ENCODE measurements around the gene HPSE2. TPM values are rescaled to one million over a fixed set of nuclear protein-coding genes. Genes with fewer than 3 reads are reported as not detected.

Gene HPSE2
- total RNA-seq, 2 donors from 2014 or later: 0.34 TPM; not detected in 1

DNA sequence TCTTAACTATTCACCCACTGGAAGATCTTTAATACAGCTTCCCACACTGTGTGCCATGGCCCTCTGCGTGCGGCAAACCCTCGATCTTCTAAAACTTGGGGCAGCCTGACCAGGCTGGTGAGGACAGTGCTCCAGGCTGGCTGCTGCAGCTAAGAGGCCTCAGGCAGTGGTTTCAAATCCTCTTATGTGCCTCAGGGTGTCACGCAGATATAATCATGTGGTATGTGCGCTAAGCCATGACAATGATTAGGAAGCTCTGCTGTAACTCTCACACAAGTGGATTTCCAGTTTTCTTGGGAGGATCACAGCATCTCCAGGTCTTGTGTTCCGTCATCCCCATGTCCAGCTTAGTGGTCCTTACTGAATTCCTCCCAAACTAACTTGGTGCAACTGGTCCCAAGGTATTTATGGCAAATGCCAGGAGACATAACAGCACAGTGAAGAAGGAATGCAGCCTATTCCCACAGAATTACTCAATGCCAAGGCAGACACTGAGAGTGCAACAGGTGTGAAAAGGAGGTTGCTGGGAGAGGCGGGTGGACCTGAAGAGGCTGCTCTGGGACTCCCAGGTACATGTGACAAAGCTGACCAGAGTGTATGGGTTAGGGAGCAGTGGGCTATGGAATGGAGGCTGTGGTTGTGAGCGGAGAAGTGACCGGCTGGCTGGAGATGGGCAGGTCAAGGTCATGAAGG lies 791.2 kb downstream of the HPSE2 start:
- ATAC-seq: no peak
- H3K9me3 ChIP-seq (ENCODE audit: control insufficient read depth, low read length, poor library complexity, severe bottlenecking): no peaks in the 10 kb centered on the region
- no peaks in the 10 kb centered on the region for H3K27me3 Mint-ChIP-seq
- H3K4me1 Mint-ChIP-seq: peaks cover 35% of the 10 kb centered on the region
- DNase-seq: no peak
- peak overlapping the region; percentile 91 for H3K27ac Mint-ChIP-seq
- peaks cover 14% of the 10 kb centered on the region for H3K36me3 Mint-ChIP-seq (ENCODE audit: low read depth)
- H3K4me3 Mint-ChIP-seq: peak overlapping the region; percentile 91

GRCh38 chr10:98438715-98439114 lies 796.9 kb downstream of the HPSE2 start:
- H3K4me3 Mint-ChIP-seq: no peak overlapping the region
- H3K9me3 ChIP-seq (ENCODE audit: control insufficient read depth, low read length, poor library complexity, severe bottlenecking): no peaks in the 10 kb centered on the region
- H3K4me1 Mint-ChIP-seq: peaks cover 35% of the 10 kb centered on the region
- H3K36me3 Mint-ChIP-seq (ENCODE audit: low read depth): peaks cover 24% of the 10 kb centered on the region
- no peaks in the 10 kb centered on the region for H3K27me3 Mint-ChIP-seq
- DNase-seq (no peak), ATAC-seq (no peak)
- peak overlapping the region; percentile 22 for H3K27ac Mint-ChIP-seq

DNA sequence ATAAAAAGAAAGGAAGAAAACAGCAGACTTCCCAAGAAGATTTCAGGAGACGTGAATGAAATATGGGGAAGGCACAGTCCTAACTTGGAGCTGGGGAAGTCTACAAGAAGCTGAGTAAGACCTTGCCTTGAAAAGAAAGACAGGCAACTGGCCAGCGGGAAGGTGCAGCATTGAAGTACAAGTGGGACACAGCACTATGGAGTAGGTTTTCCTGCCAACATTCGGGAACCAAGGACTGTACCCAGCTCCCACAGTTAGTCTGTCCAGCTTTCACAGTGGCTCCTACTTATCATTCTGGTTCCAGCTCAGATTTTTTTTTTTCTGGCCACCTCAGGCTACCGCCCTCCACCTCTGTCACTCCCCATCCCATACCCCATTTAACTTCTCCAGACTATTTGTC lies 798.9 kb downstream of the HPSE2 start:
- Mint-ChIP-seq H3K36me3 (ENCODE audit: low read depth) (peaks cover 23% of the 10 kb centered on the region), H3K4me3 (no peak overlapping the region), H3K27ac (no peak overlapping the region), H3K27me3 (no peaks in the 10 kb centered on the region), H3K4me1 (peaks cover 18% of the 10 kb centered on the region)
- H3K9me3 ChIP-seq (ENCODE audit: control insufficient read depth, low read length, poor library complexity, severe bottlenecking): no peaks in the 10 kb centered on the region
- ATAC-seq (no peak), DNase-seq (no peak)

DNA sequence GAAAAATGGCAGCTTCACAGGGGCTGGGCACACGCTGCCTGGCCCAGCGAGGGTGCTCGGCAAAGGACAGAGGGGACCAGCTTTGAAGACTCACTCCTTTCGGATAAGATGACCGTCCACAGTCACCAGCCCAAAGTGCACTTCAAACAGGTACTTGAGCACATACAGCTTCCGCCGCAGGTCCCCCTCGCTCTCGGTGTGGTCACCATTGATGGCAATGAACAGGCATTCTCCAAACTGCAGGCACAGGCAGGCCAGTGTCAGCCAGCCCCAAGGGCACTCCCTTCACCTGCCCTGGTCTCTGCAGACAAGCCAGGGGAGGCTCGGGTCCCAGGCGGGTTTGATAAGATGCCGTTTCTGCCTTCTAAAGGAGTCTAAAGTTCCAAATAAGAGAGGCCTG lies 800.5 kb downstream of the HPSE2 start:
- Mint-ChIP-seq H3K27ac (no peak overlapping the region), H3K27me3 (no peaks in the 10 kb centered on the region), H3K4me3 (no peak overlapping the region), H3K4me1 (peaks cover 14% of the 10 kb centered on the region), H3K36me3 (ENCODE audit: low read depth) (peaks cover 29% of the 10 kb centered on the region)
- no peaks in the 10 kb centered on the region for H3K9me3 ChIP-seq (ENCODE audit: control insufficient read depth, low read length, poor library complexity, severe bottlenecking)
- ATAC-seq: no peak
- no peak for DNase-seq

GRCh38 chr10:98433881-98434732 lies 801.5 kb downstream of the HPSE2 start:
- H3K9me3 ChIP-seq (ENCODE audit: control insufficient read depth, low read length, poor library complexity, severe bottlenecking): no peaks in the 10 kb centered on the region
- Mint-ChIP-seq H3K4me3 (no peak overlapping the region), H3K27ac (no peak overlapping the region), H3K27me3 (no peaks in the 10 kb centered on the region), H3K36me3 (ENCODE audit: low read depth) (peaks cover 26% of the 10 kb centered on the region), H3K4me1 (peaks cover 12% of the 10 kb centered on the region)
- ATAC-seq (no peak), DNase-seq (no peak)

DNA sequence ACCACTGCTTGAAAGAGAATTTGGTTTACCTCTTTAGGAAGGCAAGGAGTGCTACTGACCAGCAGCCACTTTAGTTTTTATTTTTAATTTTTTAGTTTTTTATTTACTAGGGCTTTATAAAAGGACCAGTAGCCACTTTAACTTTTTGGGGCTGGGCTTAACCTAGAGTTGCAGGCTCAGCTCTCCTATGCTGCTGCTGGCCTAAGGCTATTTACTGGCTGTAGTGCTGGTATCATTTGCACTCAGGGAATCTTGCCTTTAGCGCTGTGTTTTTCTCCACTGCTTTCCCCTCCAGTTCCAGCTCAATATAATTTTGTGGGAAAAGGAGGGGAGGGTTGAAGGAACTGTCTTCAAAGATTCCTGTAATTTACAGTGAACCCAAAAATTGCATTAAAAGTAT lies 802.3 kb downstream of the HPSE2 start:
- DNase-seq (no peak), ATAC-seq (no peak)
- H3K36me3 Mint-ChIP-seq (ENCODE audit: low read depth): peaks cover 25% of the 10 kb centered on the region
- H3K9me3 ChIP-seq (ENCODE audit: control insufficient read depth, low read length, poor library complexity, severe bottlenecking): no peaks in the 10 kb centered on the region
- no peak overlapping the region for H3K4me3 Mint-ChIP-seq
- H3K27me3 Mint-ChIP-seq: no peaks in the 10 kb centered on the region
- H3K4me1 Mint-ChIP-seq: peaks cover 11% of the 10 kb centered on the region
- no peak overlapping the region for H3K27ac Mint-ChIP-seq

DNA sequence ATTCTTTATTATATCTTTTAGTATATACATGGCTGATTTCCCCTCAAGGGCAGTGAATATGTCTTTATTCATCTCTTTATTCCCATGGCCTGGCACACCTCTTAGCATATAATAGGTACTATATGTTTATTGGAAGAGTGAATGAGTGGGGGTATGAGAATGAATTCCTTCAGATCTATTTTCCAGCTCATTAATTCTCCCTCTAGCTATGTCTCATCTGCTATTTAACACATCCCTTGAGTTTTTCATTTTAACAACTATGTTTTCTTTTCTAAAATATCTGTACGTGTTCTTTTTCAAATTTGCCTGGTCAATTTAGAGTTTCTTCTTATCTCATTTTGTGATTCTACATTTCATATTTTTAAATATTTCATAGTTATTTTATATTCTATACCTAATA lies 803.3 kb downstream of the HPSE2 start:
- Mint-ChIP-seq H3K27ac (no peak overlapping the region), H3K36me3 (ENCODE audit: low read depth) (peaks cover 19% of the 10 kb centered on the region), H3K27me3 (no peaks in the 10 kb centered on the region), H3K4me1 (peaks cover 5% of the 10 kb centered on the region), H3K4me3 (no peak overlapping the region)
- no peaks in the 10 kb centered on the region for H3K9me3 ChIP-seq (ENCODE audit: control insufficient read depth, low read length, poor library complexity, severe bottlenecking)
- ATAC-seq (no peak), DNase-seq (no peak)

DNA sequence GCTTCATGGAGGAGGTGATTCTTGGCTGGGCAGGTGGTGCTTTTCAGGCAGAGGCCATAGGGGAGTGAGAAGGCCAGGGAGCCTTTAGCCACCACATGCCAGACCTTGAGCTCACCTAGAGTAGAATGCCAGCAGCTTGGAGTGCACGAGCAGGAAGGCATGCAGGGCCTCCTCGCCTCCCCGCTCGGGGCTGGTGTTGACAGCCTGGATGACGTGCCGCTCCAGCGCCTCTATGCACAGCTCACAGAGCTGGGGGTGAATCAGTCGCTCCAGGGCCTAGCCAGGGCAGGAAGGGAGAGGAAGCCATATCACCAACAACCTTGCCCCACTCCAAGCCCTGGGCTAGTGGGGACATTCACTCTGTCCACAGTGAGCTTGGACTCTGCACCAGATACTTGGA lies 804.6 kb downstream of the HPSE2 start:
- DNase-seq (no peak), ATAC-seq (no peak)
- Mint-ChIP-seq H3K4me1 (peaks cover 2% of the 10 kb centered on the region), H3K27ac (no peak overlapping the region), H3K4me3 (no peak overlapping the region), H3K27me3 (no peaks in the 10 kb centered on the region), H3K36me3 (ENCODE audit: low read depth) (peaks cover 17% of the 10 kb centered on the region)
- no peaks in the 10 kb centered on the region for H3K9me3 ChIP-seq (ENCODE audit: control insufficient read depth, low read length, poor library complexity, severe bottlenecking)

DNA sequence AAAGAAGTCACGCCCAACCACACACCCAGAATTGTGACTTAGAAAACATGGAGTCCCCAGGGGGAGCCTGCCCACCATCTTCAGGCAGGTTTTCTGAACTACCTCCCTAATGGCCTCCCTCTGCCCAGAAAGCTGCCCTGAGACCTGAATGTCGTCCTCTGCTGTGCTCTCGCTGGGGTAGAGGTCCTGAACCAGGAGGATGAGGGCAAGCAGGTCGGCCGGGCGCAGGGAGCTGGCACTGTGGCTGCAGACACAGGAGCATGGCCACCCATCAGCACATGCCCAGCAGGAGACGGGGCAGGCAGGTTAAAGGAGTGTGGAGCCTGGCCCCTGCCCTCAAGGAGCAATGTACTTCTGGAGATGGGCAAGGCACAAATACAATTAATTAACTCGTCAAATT lies 805.2 kb downstream of the HPSE2 start:
- no peak overlapping the region for H3K27ac Mint-ChIP-seq
- no peak for ATAC-seq
- no peaks in the 10 kb centered on the region for H3K9me3 ChIP-seq (ENCODE audit: control insufficient read depth, low read length, poor library complexity, severe bottlenecking)
- DNase-seq: no peak
- H3K4me3 Mint-ChIP-seq: no peak overlapping the region
- peaks cover 12% of the 10 kb centered on the region for H3K36me3 Mint-ChIP-seq (ENCODE audit: low read depth)
- H3K4me1 Mint-ChIP-seq: no peaks in the 10 kb centered on the region
- no peaks in the 10 kb centered on the region for H3K27me3 Mint-ChIP-seq

GRCh38 chr10:98429320-98430072 lies 806.2 kb downstream of the HPSE2 start:
- no peak for ATAC-seq

GRCh38 chr10:98427011-98427515 lies 808.6 kb downstream of the HPSE2 start:
- Mint-ChIP-seq H3K4me3 (no peak overlapping the region), H3K4me1 (no peaks in the 10 kb centered on the region), H3K27me3 (no peaks in the 10 kb centered on the region), H3K36me3 (ENCODE audit: low read depth) (peaks cover 7% of the 10 kb centered on the region), H3K27ac (no peak overlapping the region)
- no peak for DNase-seq
- no peak for ATAC-seq
- H3K9me3 ChIP-seq (ENCODE audit: control insufficient read depth, low read length, poor library complexity, severe bottlenecking): no peaks in the 10 kb centered on the region

More at GRCh38 chr10:98429320-98430072, 806.2 kb downstream of the HPSE2 start:
- no peaks in the 10 kb centered on the region for H3K27me3 Mint-ChIP-seq
- no peak for DNase-seq
- H3K4me1 Mint-ChIP-seq: no peaks in the 10 kb centered on the region
- peaks cover 12% of the 10 kb centered on the region for H3K36me3 Mint-ChIP-seq (ENCODE audit: low read depth)
- no peak overlapping the region for H3K4me3 Mint-ChIP-seq
- no peaks in the 10 kb centered on the region for H3K9me3 ChIP-seq (ENCODE audit: control insufficient read depth, low read length, poor library complexity, severe bottlenecking)
- peak overlapping the region; percentile 53 for H3K27ac Mint-ChIP-seq

DNA sequence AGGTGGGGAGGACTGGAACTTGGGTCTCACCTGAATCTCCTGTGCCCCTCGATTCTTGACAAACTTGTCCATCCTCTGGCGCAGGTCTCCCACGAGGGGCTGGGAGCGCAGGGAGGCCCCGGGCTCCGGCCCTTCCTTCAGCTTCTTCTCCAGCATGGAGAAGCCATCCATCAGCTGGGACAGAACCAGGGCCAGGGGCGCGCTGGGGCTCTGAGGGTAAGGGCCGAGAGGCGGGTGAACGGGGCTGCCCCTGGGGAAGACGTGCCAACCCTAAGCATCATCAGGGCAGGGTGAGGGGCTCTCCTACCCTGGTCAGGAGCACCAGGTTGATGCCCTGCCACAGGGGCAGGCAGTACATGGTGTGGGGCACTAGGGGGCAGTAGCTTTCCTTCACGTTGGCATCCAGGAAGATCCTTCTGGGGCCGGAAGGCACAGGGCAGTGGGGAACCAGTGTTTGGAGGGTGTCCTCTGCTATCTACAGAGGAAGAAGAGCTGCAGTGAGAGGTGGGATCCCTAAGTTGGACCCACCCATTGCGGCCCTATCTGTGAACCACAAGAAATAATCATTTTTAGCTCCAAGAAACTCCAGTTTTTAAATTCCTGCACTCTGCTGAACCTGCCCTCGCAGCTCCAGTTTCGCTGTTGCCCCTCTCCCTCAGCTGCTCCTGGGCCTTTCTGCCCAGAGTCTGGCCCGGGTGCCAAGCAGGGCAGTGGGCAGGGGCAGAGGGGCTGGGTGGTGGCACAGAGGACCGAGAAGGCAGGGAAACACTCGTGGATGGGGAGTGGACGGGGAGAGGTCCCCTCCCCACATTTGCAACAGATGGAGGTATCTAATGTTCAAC lies 809.9 kb downstream of the HPSE2 start:
- H3K36me3 Mint-ChIP-seq (ENCODE audit: low read depth): peaks cover 5% of the 10 kb centered on the region
- H3K9me3 ChIP-seq (ENCODE audit: control insufficient read depth, low read length, poor library complexity, severe bottlenecking): no peaks in the 10 kb centered on the region
- DNase-seq: peak in 1 of 3 donors; percentile 25
- H3K4me1 Mint-ChIP-seq: no peaks in the 10 kb centered on the region
- H3K27me3 Mint-ChIP-seq: no peaks in the 10 kb centered on the region
- no peak overlapping the region for H3K27ac Mint-ChIP-seq
- ATAC-seq: peak; percentile 81
- H3K4me3 Mint-ChIP-seq: no peak overlapping the region
